ENCODE data around the gene THBS4. TPM values are rescaled to one million over a fixed set of nuclear protein-coding genes. Genes with fewer than 3 reads are reported as not detected.

THBS4 gene
- total and polyA plus RNA-seq, 10 of the 15 experiments (the other 5 are each of a cell fraction or from before 2014, with no cell fraction given), result 0.31 to 1.7 (median 0.75) TPM

DNA sequence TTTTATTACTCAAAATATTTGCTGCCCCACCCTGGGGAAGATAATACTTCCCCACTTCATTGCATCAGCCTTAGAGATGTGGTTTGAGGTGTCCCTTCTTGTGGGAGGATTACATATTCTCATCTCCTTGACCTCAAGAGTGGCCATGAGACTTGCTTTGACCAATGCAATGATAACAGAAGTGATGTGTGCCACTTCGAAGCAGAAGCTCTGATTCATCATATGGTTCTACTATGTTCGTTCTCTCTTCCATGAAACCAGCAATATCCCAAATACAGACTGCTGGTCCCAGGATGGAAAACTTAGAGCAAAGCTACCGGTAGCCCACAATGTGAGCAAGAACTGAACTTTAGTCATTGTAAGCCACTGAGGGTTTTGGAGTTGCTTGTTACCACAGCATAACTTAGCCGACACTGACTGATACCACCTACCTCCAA, 92.0 kb downstream of the THBS4 start:
- Histone ChIP-seq H2AFZ (ENCODE audit: control insufficient read depth, low read depth, low read length) (no peak overlapping the region), H3K4me1 (ENCODE audit: control insufficient read depth, insufficient read depth, low read length) (peaks cover 28% of the 10 kb centered on the region), H3K9ac (ENCODE audit: control insufficient read depth, insufficient read depth, low read length) (no peak overlapping the region), H3K4me3 (no peak overlapping the region), H3K27ac (ENCODE audit: control insufficient read depth, insufficient read depth) (peak overlapping the region; percentile 74; the same call in 1 of the 2 replicates), H3K4me2 (ENCODE audit: control insufficient read depth, insufficient read depth) (no peak overlapping the region), H3K27me3 (replicated peaks in 1 of 2; ENCODE audit: control insufficient read depth in 2 of 2, insufficient read depth in 2 of 2, low read length in 1 of 2) (no peaks in the 10 kb centered on the region), H3K36me3 (ENCODE audit: control insufficient read depth in 2 of 2, insufficient read depth in 2 of 2, low read length in 1 of 2) (no peaks in the 10 kb centered on the region), H3K79me2 (ENCODE audit: control insufficient read depth, insufficient read depth, low read length) (no peaks in the 10 kb centered on the region), H4K20me1 (ENCODE audit: control insufficient read depth, insufficient read depth) (no peaks in the 10 kb centered on the region), H3K9me3 (replicated peaks; ENCODE audit: control insufficient read depth, insufficient read depth, low read length) (peaks cover 5% of the 10 kb centered on the region; the same call in 2 of the 3 replicates)
- intact Hi-C loops (cut with micrococcal nuclease; ENCODE audit: unreplicated experiment), result loop anchor here (5.0 kb wide), 1 partner anchor 35 kb away; no protein-coding TSS in a partner anchor
- peak; percentile 27 for FAIRE-seq
- BruUV-seq (replicated peaks), result no TSS peak
- RAD21 ChIA-PET (ENCODE audit: unreplicated experiment), result interaction anchor here (1.4 to 2.9 kb wide), 4 partner anchors 14 to 43 kb away, joined by 3 to 41 read pairs (median 6); no protein-coding TSS in a partner anchor
- 36% methylated on average over 4 of the region's 4 CpGs for WGBS (ENCODE audit: insufficient coverage, insufficient replicate concordance, low lambda C conversion rate, missing lambda C conversion rate)
- in situ Hi-C loops (cut with MboI), result no loop called here
- CTCF ChIA-PET, result interaction anchor here (0.9 to 3.4 kb wide), 8 partner anchors 9 to 545 kb away, joined by 3 to 26 read pairs (median 4); no protein-coding TSS in a partner anchor
- peak; percentile 71 for ATAC-seq
- SMC1A ChIA-PET (ENCODE audit: uncharacterized antibody, unreplicated experiment), result interaction anchor here (0.9 to 5.0 kb wide), 10 partner anchors 10 to 130 kb away, joined by 3 to 56 read pairs (median 10); partner anchors contain the start of gene SERINC5
- POLR2A ChIA-PET, result interaction anchor here (0.7 to 1.5 kb wide), 4 partner anchors 9 to 130 kb away, joined by 3 to 8 read pairs (median 5); no protein-coding TSS in a partner anchor
- no peak for DNase-seq (ENCODE audit: low read depth, low spot score)
- TF ChIP-seq, protein P1, sequence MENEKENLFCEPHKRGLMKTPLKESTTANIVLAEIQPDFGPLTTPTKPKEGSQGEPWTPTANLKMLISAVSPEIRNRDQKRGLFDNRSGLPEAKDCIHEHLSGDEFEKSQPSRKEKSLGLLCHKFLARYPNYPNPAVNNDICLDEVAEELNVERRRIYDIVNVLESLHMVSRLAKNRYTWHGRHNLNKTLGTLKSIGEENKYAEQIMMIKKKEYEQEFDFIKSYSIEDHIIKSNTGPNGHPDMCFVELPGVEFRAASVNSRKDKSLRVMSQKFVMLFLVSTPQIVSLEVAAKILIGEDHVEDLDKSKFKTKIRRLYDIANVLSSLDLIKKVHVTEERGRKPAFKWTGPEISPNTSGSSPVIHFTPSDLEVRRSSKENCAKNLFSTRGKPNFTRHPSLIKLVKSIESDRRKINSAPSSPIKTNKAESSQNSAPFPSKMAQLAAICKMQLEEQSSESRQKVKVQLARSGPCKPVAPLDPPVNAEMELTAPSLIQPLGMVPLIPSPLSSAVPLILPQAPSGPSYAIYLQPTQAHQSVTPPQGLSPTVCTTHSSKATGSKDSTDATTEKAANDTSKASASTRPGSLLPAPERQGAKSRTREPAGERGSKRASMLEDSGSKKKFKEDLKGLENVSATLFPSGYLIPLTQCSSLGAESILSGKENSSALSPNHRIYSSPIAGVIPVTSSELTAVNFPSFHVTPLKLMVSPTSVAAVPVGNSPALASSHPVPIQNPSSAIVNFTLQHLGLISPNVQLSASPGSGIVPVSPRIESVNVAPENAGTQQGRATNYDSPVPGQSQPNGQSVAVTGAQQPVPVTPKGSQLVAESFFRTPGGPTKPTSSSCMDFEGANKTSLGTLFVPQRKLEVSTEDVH (IDR thresholded peaks at IDR 0.05; ENCODE audit: low read depth, partially characterized antibody), result no peak
- TF ChIP-seq, protein P2, sequence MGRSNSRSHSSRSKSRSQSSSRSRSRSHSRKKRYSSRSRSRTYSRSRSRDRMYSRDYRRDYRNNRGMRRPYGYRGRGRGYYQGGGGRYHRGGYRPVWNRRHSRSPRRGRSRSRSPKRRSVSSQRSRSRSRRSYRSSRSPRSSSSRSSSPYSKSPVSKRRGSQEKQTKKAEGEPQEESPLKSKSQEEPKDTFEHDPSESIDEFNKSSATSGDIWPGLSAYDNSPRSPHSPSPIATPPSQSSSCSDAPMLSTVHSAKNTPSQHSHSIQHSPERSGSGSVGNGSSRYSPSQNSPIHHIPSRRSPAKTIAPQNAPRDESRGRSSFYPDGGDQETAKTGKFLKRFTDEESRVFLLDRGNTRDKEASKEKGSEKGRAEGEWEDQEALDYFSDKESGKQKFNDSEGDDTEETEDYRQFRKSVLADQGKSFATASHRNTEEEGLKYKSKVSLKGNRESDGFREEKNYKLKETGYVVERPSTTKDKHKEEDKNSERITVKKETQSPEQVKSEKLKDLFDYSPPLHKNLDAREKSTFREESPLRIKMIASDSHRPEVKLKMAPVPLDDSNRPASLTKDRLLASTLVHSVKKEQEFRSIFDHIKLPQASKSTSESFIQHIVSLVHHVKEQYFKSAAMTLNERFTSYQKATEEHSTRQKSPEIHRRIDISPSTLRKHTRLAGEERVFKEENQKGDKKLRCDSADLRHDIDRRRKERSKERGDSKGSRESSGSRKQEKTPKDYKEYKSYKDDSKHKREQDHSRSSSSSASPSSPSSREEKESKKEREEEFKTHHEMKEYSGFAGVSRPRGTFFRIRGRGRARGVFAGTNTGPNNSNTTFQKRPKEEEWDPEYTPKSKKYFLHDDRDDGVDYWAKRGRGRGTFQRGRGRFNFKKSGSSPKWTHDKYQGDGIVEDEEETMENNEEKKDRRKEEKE (IDR thresholded peaks at IDR 0.05), result no peak
- TF ChIP-seq SIX5 (IDR thresholded peaks at IDR 0.05; ENCODE audit: low read depth, low read length, severe bottlenecking) (no peak), MEF2B (IDR thresholded peaks at IDR 0.05; ENCODE audit: partially characterized antibody, poor library complexity, severe bottlenecking) (peak; percentile 26), RELA (IDR thresholded peaks at IDR 0.05; ENCODE audit: borderline replicate concordance, partially characterized antibody) (no peak), LARP7 (IDR thresholded peaks at IDR 0.05) (no peak), FOXM1 (IDR thresholded peaks at IDR 0.05; ENCODE audit: low read depth, low read length) (peak; percentile 30; the same call in 1 of the 2 replicates), DPF2 (IDR thresholded peaks at IDR 0.05) (peak; percentile 65), POU2F2 (IDR thresholded peaks at IDR 0.05; ENCODE audit: borderline replicate concordance, low read depth, low read length) (peak; percentile 32; the same call in 1 of the 3 replicates), FOS (IDR thresholded peaks at IDR 0.05; ENCODE audit: borderline replicate concordance, extremely low read depth, insufficient read length) (no peak)
- TF ChIP-seq, protein P3, sequence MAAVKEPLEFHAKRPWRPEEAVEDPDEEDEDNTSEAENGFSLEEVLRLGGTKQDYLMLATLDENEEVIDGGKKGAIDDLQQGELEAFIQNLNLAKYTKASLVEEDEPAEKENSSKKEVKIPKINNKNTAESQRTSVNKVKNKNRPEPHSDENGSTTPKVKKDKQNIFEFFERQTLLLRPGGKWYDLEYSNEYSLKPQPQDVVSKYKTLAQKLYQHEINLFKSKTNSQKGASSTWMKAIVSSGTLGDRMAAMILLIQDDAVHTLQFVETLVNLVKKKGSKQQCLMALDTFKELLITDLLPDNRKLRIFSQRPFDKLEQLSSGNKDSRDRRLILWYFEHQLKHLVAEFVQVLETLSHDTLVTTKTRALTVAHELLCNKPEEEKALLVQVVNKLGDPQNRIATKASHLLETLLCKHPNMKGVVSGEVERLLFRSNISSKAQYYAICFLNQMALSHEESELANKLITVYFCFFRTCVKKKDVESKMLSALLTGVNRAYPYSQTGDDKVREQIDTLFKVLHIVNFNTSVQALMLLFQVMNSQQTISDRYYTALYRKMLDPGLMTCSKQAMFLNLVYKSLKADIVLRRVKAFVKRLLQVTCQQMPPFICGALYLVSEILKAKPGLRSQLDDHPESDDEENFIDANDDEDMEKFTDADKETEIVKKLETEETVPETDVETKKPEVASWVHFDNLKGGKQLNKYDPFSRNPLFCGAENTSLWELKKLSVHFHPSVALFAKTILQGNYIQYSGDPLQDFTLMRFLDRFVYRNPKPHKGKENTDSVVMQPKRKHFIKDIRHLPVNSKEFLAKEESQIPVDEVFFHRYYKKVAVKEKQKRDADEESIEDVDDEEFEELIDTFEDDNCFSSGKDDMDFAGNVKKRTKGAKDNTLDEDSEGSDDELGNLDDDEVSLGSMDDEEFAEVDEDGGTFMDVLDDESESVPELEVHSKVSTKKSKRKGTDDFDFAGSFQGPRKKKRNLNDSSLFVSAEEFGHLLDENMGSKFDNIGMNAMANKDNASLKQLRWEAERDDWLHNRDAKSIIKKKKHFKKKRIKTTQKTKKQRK (IDR thresholded peaks at IDR 0.05; ENCODE audit: low read depth, low read length), result no peak
- TF ChIP-seq, protein P4, sequence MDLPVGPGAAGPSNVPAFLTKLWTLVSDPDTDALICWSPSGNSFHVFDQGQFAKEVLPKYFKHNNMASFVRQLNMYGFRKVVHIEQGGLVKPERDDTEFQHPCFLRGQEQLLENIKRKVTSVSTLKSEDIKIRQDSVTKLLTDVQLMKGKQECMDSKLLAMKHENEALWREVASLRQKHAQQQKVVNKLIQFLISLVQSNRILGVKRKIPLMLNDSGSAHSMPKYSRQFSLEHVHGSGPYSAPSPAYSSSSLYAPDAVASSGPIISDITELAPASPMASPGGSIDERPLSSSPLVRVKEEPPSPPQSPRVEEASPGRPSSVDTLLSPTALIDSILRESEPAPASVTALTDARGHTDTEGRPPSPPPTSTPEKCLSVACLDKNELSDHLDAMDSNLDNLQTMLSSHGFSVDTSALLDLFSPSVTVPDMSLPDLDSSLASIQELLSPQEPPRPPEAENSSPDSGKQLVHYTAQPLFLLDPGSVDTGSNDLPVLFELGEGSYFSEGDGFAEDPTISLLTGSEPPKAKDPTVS (IDR thresholded peaks at IDR 0.05; ENCODE audit: low read depth, low read length), result no peak

Data from GM12878 (cell line).